GM19372 (cell line): ENCODE data around the gene ABCB11.
"Not testable (repeated sequence)": the region's sequence is repeated elsewhere in the genome, so short reads cannot be mapped to it uniquely, and the experiment has no call there.

Experiments used
- ATAC-seq: cut with Tn5 transposase; IDR thresholded peaks from one replicate; pipeline ENCODE4 v1.9.1; 2021; ENCODE audit warnings: mild to moderate bottlenecking, low read depth, moderate library complexity; ENCODE audit not compliant: unreplicated experiment

Gene ABCB11

GRCh38 chr2:168941297-168941696, 89.8 kb downstream of the ABCB11 start:
- ATAC-seq: no peak

- ATAC-seq: no peak
Measured at GRCh38 chr2:168939918-168940317, 91.2 kb downstream of the ABCB11 start.

GRCh38 chr2:168939061-168939460, 92.1 kb downstream of the ABCB11 start:
- ATAC-seq: no peak

- no peak for ATAC-seq
Measured at GRCh38 chr2:168935810-168936581, 95.1 kb downstream of the ABCB11 start.

- no peak for ATAC-seq
Measured at GRCh38 chr2:168934826-168935225, 96.3 kb downstream of the ABCB11 start.

GRCh38 chr2:168932174-168932573, 99.0 kb downstream of the ABCB11 start:
- ATAC-seq: not testable (repeated sequence)

GRCh38 chr2:168930242-168930641, 100.9 kb downstream of the ABCB11 start:
- no peak for ATAC-seq

GRCh38 chr2:168929031-168929430, 102.1 kb downstream of the ABCB11 start:
- no peak for ATAC-seq

- no peak for ATAC-seq
Measured at GRCh38 chr2:168928113-168928831, 102.9 kb downstream of the ABCB11 start.

GRCh38 chr2:168926621-168927386, 104.3 kb downstream of the ABCB11 start:
- no peak for ATAC-seq

GRCh38 chr2:168920504-168921157, 110.5 kb downstream of the ABCB11 start:
- no peak for ATAC-seq

GRCh38 chr2:168916331-168916675, 114.8 kb downstream of the ABCB11 start:
- ATAC-seq: no peak

GRCh38 chr2:168915441-168916330, 115.4 kb downstream of the ABCB11 start:
- ATAC-seq: no peak

GRCh38 chr2:168913495-168913894, 117.6 kb downstream of the ABCB11 start:
- no peak for ATAC-seq

GRCh38 chr2:168912901-168913369, 118.2 kb downstream of the ABCB11 start:
- no peak for ATAC-seq

- ATAC-seq: no peak
Measured at GRCh38 chr2:168912466-168912865, 118.7 kb downstream of the ABCB11 start.

- no peak for ATAC-seq
Measured at GRCh38 chr2:168910330-168910729, 120.8 kb downstream of the ABCB11 start.

GRCh38 chr2:168907940-168908662, 123.0 kb downstream of the ABCB11 start:
- ATAC-seq: no peak

- ATAC-seq: no peak
Measured at GRCh38 chr2:168904358-168904757, 126.8 kb downstream of the ABCB11 start.
